Type B pancreatic cell (in vitro differentiated cells): ENCODE measurements around the gene WDFY4. TPM values are rescaled to one million over a fixed set of nuclear protein-coding genes. Genes with fewer than 3 reads are reported as not detected.

Experiments
- microRNA-seq: library from miRNA; unstranded; fragments of <30 nt; microRNA quantifications from one replicate; pipeline ENCODE4, GENCODE V29; 2020
- total RNA-seq: library from RNA; stranded (reverse); gene quantifications from 2 replicates; pipeline ENCODE4 v1.2.1, GENCODE V29; 2021; ENCODE audit warnings: low replicate concordance

Gene WDFY4
- total RNA-seq, 1 donor from 2014 or later, result 0.05 TPM

Small RNA genes within 50 kb of the gene (microRNA-seq; reads per million reads assigned to microRNA genes)
- not detected for gene MIR4294

Other genes with a start within 250 kb of the WDFY4 start
- 4.1 and 5.1 TPM in 2 replicates for gene ARHGAP22, start 79.8 kb upstream of the WDFY4 start, total RNA-seq